ENCODE results near the gene RPTOR.
A peak's percentile ranks its signal among the peaks of the same experiment; 100 is the strongest.

RPTOR gene

DNA sequence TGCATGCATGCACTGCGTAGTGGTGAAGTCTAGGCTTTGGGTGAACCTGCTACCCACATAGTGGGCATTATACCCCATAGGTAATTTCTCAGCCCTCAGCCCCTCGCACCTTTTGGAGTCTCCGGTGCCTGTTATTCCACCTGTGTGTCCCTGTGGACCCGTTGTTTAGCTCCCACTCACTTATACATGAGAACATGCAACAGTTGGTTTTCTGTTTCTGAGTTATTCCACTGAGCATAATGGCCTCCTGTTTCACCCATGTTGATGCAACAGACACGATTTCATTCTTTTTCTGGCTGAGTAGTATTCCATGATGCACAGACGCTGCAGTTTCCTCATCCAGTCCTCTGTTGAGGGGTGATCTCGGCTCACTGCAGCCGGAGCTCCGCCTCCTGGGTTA is 305.5 kb downstream of the RPTOR start:
- no peak for DNase-seq (ENCODE audit: low read depth)

DNA sequence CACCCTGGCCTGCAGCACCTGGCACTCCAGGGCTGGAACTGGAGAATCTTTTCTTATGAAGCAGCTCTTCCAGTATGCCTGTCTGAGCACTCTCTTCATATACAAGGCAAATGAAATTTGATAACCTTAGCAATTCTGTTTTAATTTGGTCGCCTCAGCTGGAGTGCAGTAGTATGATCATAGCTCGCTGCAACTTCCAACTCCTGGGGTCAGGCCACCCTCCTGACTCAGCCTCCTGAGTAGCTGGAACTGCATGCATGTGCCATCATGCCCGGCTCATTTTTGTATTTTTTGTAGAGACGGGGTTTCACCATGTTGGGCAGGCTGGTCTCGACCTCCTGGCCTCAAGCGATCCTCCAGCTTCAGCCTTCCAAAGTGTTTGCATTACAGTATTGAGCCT is 306.2 kb downstream of the RPTOR start:
- DNase-seq (ENCODE audit: low read depth), result no peak

DNA sequence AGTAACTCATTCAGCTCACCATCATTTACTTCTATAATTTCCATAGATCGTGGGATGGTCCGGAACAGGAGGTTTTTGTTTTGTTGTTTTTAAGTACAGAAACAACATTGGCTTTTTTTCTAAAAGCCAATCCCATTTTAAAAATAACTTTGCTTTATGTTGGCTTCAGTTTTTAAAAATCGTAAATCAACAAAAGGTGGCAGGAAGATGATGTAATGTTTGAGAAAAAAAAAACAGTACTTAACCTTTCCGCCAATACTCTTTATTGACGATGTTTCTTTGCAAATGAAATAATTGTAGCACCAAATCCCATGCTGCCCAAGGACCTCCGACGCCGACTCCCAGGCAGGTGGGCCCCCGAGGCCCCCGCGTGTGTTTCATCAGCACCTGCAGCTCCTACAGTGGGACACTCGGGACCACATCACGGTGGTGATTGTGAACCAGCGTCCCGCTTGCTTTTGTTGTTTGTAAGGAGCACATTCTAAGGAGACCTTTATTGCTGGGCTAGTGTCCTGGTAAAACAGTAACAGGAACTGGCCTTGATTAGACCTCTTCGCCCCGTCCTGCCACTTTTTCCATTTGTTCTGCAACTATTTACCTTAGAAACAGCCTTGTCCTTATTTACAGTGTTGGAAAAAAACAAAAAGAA is 306.8 kb downstream of the RPTOR start:
- no peak for DNase-seq (ENCODE audit: low read depth)

DNA sequence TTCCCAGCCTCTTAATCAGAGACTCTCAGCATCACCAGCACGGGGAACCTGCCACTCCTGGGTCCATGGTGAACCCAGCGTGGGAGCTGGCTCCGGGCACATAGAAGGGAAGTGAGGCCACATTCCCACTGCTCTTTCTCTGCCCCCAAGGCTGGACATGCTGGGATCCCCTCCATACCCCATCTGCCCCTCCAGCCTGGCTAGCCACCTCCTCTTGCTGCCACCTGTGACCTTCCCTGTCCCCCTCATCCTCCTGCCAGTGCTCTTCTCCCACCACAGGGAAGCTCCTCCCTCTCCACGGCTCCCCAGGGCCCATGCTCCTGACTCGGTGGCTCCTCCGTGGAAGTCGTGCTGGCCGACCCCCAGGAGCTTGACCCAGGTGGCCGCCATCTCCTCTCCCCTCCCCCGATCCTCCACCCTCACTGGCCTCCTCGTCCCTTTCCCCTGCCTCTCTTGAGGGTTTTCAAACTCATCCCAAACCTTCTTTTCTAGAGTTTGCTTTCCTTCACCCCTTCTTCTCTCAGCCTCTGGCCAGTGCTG is 307.9 kb downstream of the RPTOR start:
- no peak for DNase-seq (ENCODE audit: low read depth)

DNA sequence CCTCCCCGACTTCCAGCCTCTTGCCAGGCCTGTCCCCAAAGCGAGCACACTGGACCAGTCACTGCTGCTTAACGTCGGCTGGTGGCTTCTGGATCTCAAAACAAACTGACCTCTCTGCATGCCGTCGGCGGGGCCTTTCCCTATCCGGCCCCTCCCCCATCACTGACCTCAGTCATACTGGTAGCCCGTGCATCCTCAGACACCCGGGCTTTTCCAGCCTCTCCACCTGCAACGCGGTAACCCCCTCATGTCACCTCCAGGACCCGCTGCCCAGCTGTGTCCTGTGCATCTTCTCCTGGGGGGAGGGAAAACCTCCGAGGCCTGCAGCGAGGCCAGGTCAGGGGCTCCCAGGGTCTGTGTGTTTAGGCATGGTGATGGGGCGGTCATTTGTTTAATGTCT is 308.4 kb downstream of the RPTOR start:
- DNase-seq (ENCODE audit: low read depth), result no peak

DNA sequence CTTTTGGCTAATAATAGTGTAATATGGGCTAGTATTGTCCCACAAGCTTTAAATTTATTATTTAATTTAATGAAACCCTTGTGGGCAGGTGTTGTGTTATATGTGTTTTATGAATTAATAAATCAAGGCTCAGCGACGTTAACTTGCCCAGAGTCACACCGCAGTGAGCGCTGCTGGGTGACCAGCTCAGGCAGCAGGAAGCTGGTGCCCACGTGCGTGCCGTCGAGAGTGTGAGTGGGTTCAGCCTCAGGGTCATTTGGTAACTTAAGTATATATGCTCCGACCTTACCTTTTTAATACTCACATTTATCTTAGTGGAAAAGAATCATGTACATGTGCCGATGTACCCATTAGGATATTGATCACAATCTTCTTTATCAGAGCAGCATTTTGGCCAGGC is 309.6 kb downstream of the RPTOR start:
- no peak for DNase-seq (ENCODE audit: low read depth)

DNA sequence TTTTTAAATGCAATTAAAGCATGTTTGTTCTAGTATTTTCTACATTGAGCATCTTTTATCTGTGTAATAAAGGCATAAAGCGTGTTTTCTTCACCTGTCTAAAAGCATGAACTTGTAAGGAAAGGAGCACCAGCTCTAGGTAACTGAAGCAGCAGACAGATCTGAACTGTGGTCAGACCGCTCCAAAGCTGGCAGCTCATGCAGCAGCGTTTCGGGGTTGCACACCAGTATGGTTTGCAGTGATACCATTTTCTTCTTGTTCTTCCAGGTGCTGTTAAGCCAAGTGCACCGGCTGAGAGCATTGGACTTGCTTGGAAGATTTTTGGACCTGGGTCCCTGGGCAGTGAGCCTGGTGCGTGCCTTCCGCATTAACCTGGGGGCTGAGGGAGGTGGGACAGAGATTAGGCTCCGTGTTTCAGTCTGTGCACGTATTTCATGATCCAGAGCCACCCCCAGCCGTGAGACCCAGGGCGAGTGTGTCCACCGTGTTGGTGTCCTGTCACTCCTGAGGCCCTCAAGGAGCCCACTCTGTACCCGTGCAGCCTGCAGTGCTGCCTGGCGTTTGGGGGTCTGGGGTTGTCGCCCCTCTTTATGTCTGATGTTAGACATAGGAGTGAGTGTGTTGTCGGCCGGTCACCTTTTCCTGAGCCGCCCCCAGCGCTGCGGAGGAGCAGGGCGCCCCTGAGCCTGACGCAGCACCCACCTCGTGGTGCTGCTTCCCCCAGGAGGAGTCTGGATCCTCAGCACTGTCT is 310.7 kb downstream of the RPTOR start:
- DNase-seq (ENCODE audit: low read depth), result no peak

DNA sequence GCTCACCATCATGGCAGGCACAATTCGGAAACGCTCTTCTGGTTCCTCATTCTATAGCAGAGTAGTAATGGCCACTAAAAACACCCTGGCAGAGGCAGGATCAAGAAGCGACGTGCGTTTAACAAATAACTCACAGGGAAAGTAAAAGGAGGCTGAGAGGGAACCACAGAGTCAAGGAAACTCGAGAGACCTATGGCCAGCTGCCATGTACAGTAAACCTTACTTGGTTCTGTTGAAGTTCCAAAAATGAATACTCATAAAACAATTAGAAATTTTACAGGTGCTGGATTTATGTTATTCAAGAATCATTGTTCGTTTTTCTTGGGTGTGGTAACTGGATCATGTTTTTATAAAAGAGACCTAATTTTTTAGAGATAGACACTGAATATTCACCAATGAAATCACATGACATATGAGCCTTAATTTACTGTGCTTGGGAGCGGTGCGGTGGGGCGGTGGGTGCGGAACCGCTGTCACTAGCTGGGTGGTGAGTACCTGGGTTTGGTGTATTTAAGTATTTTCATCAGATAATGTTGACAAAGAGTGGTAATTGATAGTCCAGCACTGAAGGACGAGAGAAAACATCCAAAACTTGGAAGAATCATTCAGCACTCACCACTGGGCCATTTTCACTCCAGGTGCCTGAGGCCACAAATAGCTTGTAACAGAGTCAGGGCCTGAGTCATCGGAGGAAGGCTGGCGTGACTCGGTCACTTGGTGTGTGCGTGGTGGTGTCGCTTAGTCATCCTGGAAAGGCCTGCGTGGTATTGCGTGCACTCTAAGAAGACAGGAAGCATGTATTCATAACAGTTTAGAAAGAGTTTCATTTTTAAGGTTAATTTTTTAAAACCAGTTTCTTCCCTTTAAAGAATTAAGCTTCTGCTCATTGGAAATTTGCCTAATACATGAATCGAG is 311.6 kb downstream of the RPTOR start:
- DNase-seq (ENCODE audit: low read depth), result peak; percentile 73

DNA sequence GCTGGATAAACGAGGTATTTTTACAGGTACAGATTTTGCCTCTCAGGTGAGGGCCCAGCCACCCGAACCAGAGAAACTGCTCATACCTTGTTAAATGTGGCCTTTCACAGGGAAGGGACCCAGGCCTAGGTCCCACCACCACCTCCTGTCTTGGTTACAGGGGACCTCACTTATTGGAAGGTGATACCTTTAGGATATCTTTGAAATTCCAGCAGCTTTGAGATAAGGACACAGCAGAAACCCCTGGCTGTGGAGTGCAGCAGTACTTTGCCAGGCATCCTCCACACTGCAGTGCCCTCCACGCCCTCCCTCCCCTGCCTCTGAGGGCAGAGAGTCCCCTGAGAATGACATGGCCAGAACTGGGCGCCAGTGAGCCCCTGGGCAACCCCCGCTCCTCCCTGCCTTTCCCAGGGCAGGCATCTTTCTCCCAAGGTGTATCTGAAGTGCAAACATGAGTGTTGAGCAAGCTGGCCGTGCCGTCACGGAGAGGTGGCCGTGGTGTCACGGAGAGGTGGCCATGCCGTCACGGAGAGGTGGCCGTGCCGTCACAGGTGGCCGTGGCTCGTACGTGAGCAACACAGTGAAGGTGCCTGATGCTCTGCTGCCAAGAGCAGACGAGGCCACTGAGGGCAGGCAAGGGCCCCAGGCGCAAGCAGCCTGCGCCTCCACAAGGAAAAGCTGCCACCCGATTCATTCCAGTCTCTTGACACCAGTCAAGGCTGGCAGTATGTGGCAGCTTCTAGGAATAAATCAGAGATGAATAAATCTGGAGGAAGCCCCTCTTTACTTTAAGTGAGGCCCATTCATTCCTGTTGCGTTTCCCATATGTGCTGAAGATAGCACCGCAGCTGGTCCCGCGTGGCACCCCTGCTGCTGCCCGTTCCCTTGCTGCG is 312.5 kb downstream of the RPTOR start:
- DNase-seq (ENCODE audit: low read depth), result no peak

DNA sequence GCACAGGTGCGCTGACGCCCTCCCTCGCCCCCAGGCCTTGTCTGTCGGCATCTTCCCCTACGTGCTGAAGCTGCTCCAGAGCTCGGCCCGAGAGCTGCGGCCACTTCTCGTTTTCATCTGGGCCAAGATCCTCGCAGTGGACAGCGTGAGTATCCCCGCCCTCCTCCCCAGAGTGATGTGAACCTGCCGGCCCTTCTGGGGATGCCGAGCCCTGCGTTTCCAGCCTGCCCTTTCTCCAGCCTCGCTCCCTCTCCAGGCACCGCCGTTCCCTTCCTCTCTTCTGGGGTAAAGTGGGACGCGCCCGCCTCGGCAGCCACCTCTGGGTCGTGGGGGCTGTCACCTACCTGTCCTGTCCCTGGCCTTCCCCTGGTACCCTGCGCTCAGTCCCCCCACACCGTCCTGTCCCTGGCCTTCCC is 313.1 kb downstream of the RPTOR start:
- no peak for DNase-seq (ENCODE audit: low read depth)

DNA sequence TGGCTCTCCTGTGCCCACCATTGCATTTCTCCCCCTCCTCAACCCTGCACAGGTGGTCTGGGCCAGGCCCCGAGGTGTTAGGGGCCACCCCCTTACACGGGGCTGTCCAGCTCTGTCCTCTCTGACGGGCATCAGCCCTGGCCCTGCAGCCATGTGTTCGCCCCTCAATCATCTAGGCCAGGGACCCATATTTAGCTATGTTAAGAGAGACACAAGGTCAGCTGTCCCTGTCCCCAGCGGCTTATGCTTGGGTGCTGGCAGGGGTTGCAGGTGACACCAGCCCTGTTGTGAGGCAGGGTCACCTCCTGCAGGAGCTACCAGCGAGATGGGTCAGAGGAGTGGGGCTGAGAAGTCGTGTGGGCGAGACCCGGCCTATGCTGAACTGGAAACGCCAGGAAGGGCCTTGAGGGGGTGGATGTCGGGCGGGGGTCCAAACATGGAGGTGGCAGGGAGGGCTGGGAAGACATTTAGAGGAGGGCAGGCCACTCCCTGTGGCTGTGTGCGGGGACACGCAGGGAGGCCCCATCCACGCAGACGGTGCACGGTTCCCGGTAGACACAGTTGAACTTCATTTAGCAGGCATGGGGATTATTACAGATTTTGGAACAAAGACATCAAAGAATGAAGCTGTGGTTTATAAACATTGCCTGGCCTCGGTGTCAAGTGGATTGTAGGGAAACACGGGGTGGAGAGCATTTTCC is 313.8 kb downstream of the RPTOR start:
- no peak for DNase-seq (ENCODE audit: low read depth)

DNA sequence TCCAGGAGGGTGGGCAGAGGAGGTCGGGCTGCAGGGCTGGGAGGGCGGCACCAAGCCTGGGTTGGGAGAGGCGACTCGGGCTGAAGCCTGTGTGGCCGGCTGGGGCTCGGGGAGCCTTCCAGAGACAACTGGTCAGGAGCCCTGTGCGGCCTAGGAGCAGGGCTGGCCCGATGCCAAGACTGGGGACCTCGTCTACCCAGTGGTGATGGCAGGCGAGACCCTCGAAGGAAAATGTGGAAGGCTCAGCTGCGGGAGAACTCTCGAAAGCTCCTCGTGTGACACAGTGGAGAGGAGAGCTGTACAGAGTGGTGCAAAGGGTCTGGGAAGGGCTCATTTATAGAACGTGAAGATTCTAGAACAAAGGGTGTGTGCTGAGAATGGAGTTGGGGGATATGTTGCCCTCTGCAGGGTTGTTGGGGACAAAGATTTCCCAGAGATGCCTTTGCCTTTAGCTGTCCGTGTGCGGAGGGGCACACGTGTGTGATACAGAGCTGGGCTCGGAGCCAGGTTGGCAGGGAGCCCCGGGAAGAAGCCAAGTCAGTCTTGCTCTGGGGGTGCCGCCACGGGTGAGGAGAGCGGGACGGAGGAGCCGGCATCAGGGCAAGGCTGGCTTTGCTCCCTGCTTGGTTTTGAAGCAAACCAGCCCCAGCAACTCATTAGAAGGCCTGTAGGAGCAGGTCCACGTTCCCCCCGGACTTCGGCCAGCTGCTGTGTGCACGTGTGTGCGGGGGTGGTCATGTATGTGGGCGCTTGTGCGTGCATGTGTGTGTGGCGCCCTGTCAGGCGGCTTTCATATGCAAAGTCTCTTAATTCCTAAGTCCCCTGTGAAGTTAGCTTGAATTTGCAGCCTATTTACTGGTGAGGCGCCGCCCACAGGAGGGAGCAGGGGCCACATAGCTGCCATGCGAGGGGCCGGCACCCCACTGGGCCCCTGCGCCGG is 314.6 kb downstream of the RPTOR start:
- DNase-seq (ENCODE audit: low read depth), result no peak

DNA sequence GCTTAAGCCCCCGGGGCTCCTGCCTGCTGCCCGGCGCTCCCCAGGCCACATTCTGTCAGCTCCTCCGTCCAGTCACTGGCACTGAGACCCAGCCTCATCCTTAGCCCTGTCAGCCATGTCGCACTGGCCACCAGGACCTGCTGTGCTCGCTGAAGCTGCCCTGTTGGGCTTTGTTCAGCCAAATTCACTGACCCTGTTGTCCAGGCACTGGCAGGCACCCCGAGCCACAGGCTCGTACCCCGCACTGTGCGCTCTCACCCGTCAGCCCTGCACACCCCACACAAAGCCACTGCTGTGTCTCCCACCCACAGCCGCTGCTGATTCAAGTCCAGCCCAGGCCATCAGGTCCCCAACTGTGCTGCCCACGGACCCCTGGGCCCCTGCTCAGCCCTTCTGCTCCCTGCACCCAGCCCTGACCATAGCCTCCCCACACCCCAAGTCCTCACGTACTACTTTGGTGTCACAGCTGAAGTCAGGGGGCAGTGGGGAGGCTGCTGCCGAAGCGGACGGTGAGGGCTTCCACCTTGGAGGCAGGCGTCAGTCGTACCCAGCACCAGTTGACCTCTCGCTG is 315.5 kb downstream of the RPTOR start:
- no peak for DNase-seq (ENCODE audit: low read depth)

DNA sequence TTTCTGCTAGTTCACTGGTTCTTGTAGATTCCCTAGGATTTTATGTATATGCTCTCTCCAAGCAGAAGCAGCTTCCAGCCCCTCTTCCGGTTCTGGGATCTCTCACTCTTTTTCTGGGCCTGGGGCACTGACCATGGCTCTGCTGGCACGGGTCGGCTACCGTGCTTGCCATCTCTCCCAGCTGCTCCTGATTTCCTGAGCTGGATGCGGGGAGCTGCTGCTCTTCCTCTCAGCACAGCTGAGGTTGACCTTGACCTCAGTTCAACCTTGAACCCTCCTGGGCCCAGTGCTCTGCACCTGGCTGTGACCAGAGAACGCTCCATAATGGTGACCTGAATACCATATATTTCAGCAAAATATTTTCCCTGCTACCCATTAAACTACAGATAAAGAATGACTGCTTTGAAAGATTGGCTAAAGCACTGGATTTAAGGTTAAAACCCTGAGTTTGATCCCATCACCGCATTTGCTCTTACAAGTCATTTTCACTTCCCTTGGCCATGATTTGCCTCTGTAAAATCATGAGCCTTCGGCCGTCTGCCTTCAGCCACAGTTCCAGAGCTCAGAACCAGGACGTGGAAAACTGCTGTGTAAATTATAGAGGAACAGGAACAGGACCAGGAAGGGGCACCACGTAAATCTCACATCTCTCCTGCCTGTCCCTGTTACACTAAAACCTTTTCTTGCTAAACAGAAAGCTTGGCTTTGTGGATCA is 316.2 kb downstream of the RPTOR start:
- no peak for DNase-seq (ENCODE audit: low read depth)

DNA sequence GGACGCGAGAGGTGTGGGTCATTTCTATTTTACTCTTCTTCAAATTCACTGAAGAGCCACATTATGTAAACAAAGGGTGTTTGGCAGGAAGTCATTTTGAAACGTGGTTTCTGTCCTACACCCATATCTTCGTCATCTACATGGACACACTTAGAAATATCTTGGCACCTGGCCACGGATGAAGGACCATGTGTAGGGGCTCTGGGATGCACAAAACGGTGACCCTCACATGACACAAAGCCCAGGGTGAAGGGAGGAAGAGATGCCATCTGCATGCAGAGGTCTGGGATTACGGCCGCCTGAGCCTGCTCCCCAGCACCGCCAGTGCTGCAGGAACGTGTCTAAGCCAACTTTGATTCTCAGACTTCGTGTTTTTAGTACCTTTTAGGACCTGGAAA is 316.8 kb downstream of the RPTOR start:
- DNase-seq (ENCODE audit: low read depth), result no peak

DNA sequence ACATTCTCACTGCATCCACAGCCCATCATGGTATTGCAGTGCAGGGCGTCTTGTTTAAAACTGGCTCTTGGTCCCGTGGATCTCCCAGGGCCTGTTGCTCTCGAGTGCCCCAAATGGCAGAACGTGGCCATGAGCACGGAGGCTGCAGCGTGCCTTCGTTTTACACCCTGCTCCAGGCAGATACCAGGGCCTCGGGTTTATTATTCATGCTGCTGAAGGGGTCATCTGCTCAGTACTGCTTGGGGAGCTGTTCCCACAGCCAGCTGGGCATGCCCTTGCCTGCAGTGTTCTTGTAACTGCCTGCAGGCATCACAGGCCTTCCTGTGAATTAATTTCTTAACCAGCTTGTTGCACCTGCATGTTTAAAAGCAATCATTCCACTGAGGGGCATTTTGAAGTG is 317.3 kb downstream of the RPTOR start:
- no peak for DNase-seq (ENCODE audit: low read depth)

DNA sequence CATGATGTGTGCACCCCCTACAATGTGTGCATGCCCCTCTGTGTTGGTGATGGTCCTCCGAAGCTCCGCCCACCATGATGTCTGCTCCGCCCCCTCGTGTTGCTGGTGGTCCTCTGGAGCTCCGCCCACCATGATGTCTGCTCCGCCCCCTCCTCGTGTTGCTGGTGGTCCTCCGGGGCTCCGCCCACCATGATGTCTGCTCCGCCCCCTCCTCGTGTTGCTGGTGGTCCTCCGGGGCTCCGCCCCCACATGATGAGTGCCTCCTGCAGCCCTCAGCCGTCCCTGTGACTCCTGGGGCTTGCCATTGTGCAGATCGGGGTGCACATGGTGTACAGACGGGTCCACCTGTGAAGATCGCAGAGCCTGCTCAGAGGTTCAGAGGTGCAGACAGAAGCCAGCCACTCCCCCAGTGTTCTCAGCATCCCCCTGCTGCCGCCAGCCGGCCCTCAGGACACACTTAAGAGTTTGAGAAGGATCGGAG is 317.9 kb downstream of the RPTOR start:
- no peak for DNase-seq (ENCODE audit: low read depth)

DNA sequence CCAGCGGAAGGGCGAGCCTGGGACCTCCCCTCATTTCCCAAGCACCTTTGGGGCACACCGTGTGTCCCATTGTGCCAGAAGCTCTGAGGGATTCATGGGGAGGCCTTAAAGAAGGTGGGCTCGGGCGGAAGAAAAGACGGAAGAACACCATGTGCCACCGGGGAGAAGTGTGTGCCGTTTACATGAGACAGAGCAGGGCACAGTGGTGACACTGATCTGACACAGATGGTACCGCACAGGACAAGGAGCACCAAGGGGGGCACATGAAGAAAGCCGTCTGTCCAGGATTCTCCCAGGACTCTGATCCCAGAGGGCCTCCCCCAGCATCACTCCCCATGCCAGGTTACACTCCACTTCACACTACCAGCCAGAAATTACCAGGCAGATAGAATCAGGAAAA is 318.3 kb downstream of the RPTOR start:
- DNase-seq (ENCODE audit: low read depth), result no peak

DNA sequence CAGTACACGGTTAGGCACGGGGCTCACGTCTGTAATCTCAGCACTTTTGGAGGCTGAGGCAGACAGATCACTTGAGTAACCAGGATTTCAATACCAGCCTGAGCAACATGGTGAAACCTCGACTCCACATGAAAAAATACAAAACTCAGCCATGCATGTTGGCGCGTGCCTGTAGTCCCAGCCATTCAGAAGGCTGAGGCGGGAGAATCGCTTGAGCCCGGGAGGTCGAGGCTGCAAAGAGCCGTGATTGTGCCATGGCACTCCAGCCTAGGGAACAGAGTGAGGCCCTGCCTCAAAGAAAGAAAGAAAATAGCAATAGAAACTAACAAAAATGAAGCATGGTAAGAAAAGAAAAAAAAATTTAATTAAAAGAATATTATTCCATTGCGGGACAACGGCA is 319.0 kb downstream of the RPTOR start:
- no peak for DNase-seq (ENCODE audit: low read depth)

Measured in stimulated activated CD8-positive, alpha-beta memory T cell treated with anti-CD3 and anti-CD28 coated beads, Interleukin-4, amount 100 ng/mL, for 24 hours (primary cell).